HUES64 (cell line): ENCODE data around the gene SGCD.

Experiments used
- H3K27ac ChIP-seq: 2 replicates; pipeline ENCODE4 v1.7.0; 2013; ENCODE audit warnings: low read depth, low read length, inconsistent platforms
- H3K27me3 ChIP-seq: 2 replicates; pipeline ENCODE4 v1.6.1; 2013; ENCODE audit warnings: mild to moderate bottlenecking, low read length; ENCODE audit not compliant: insufficient read depth
- H3K36me3 ChIP-seq: 2 replicates; pipeline ENCODE4 v1.6.1; 2013; ENCODE audit warnings: mild to moderate bottlenecking, low read length; ENCODE audit not compliant: insufficient read depth
- H3K4me1 ChIP-seq: 2 replicates; pipeline ENCODE4 v1.6.1; 2013; ENCODE audit warnings: mild to moderate bottlenecking, low read length, moderate library complexity; ENCODE audit not compliant: insufficient read depth
- H3K4me3 ChIP-seq: 2 replicates; pipeline ENCODE4 v1.5.1; 2013; ENCODE audit warnings: mild to moderate bottlenecking, low read length, moderate library complexity
- H3K9ac ChIP-seq: 2 replicates; pipeline ENCODE4 v1.6.1; 2013; ENCODE audit warnings: mild to moderate bottlenecking, low read depth, low read length
- H3K9me3 ChIP-seq: 2 replicates; pipeline ENCODE4 v1.6.1; 2013; ENCODE audit warnings: low read depth, low read length; ENCODE audit not compliant: insufficient read depth
- WGBS: fragments of 150-250, 120-280 bp; methylation state at CpG from one replicate; pipeline ENCODE4 v1.1.7; 2013; ENCODE audit warnings: missing lambda C conversion rate; 5-methylcytosine and 5-hydroxymethylcytosine counted together

The SGCD gene

GRCh38 chr5:156783092-156783491 lies 456.1 kb downstream of the SGCD start:
- Histone ChIP-seq H3K9me3 (no peaks in the 10 kb centered on the region), H3K4me3 (no peak overlapping the region), H3K4me1 (no peaks in the 10 kb centered on the region), H3K27me3 (no peaks in the 10 kb centered on the region), H3K27ac (no peak overlapping the region), H3K9ac (no peak overlapping the region), H3K36me3 (no peaks in the 10 kb centered on the region)
- WGBS, result 82% methylated on average over 5 of the region's 5 CpGs

GRCh38 chr5:156794687-156795086 lies 467.7 kb downstream of the SGCD start:
- no peak overlapping the region for H3K9ac ChIP-seq
- H3K36me3 ChIP-seq, result no peaks in the 10 kb centered on the region
- H3K27me3 ChIP-seq, result no peaks in the 10 kb centered on the region
- H3K27ac ChIP-seq, result no peak overlapping the region
- no peak overlapping the region for H3K4me3 ChIP-seq
- no peaks in the 10 kb centered on the region for H3K9me3 ChIP-seq
- 88% methylated on average over 2 of the region's 2 CpGs for WGBS
- peaks cover 29% of the 10 kb centered on the region for H3K4me1 ChIP-seq

GRCh38 chr5:156798201-156798600 lies 471.2 kb downstream of the SGCD start:
- Histone ChIP-seq H3K9me3 (no peaks in the 10 kb centered on the region), H3K27me3 (no peaks in the 10 kb centered on the region), H3K4me3 (no peak overlapping the region), H3K9ac (no peak overlapping the region), H3K27ac (peak overlapping the region; percentile 45; the same call in 1 of the 2 replicates), H3K36me3 (no peaks in the 10 kb centered on the region), H3K4me1 (peaks cover 61% of the 10 kb centered on the region)
- 36% methylated on average over 1 of the region's 1 CpG for WGBS

- peaks cover 71% of the 10 kb centered on the region for H3K4me1 ChIP-seq
- H3K27me3 ChIP-seq, result no peaks in the 10 kb centered on the region
- 83% methylated on average over 1 of the region's 1 CpG for WGBS
- H3K9ac ChIP-seq, result no peak overlapping the region
- H3K36me3 ChIP-seq, result no peaks in the 10 kb centered on the region
- no peaks in the 10 kb centered on the region for H3K9me3 ChIP-seq
- H3K4me3 ChIP-seq, result no peak overlapping the region
- peak overlapping the region; percentile 44; the same call in 1 of the 2 replicates for H3K27ac ChIP-seq
Measured at GRCh38 chr5:156799171-156799570, 472.2 kb downstream of the SGCD start.

- Histone ChIP-seq H3K27me3 (no peaks in the 10 kb centered on the region), H3K4me1 (peaks cover 76% of the 10 kb centered on the region), H3K36me3 (no peaks in the 10 kb centered on the region), H3K9ac (peak overlapping the region; percentile 38; the same call in 1 of the 2 replicates), H3K9me3 (0 out of 2 replicates have a peak, but pooled peaks cover 7% of the 10 kb centered on the region), H3K27ac (peak overlapping the region; percentile 94), H3K4me3 (no peak overlapping the region)
- WGBS, result 5% methylated on average over 3 of the region's 3 CpGs
Measured at GRCh38 chr5:156800929-156801328, 474.0 kb downstream of the SGCD start.

GRCh38 chr5:156802501-156802900 lies 475.5 kb downstream of the SGCD start:
- Histone ChIP-seq H3K27me3 (no peaks in the 10 kb centered on the region), H3K9ac (peak overlapping the region; percentile 54), H3K9me3 (0 out of 2 replicates have a peak, but pooled peaks cover 10% of the 10 kb centered on the region), H3K36me3 (no peaks in the 10 kb centered on the region), H3K4me3 (no peak overlapping the region), H3K27ac (peak overlapping the region; percentile 94), H3K4me1 (peaks cover 67% of the 10 kb centered on the region)
- 40% methylated on average over 5 of the region's 5 CpGs for WGBS

GRCh38 chr5:156803404-156803803 lies 476.4 kb downstream of the SGCD start:
- Histone ChIP-seq H3K27me3 (no peaks in the 10 kb centered on the region), H3K9me3 (0 out of 2 replicates have a peak, but pooled peaks cover 10% of the 10 kb centered on the region), H3K4me1 (peaks cover 59% of the 10 kb centered on the region), H3K36me3 (no peaks in the 10 kb centered on the region), H3K4me3 (no peak overlapping the region), H3K27ac (peak overlapping the region; percentile 94), H3K9ac (peak overlapping the region; percentile 54; the same call in 1 of the 2 replicates)
- WGBS, result 90% methylated on average over 2 of the region's 2 CpGs

- Histone ChIP-seq H3K9ac (no peak overlapping the region), H3K4me1 (peaks cover 6% of the 10 kb centered on the region; the same call in 1 of the 2 replicates), H3K36me3 (no peaks in the 10 kb centered on the region), H3K4me3 (no peak overlapping the region), H3K9me3 (no peaks in the 10 kb centered on the region), H3K27me3 (no peaks in the 10 kb centered on the region), H3K27ac (no peak overlapping the region)
- no CpG with 5 or more reads among the region's 1 CpG for WGBS
Measured at GRCh38 chr5:156812959-156813358, 486.0 kb downstream of the SGCD start.

GRCh38 chr5:156815988-156816599 lies 489.1 kb downstream of the SGCD start:
- Histone ChIP-seq H3K4me3 (no peak overlapping the region), H3K27ac (no peak overlapping the region), H3K9ac (no peak overlapping the region), H3K9me3 (no peaks in the 10 kb centered on the region), H3K36me3 (no peaks in the 10 kb centered on the region), H3K4me1 (peaks cover 18% of the 10 kb centered on the region), H3K27me3 (no peaks in the 10 kb centered on the region)
- WGBS, result 69% methylated on average over 6 of the region's 6 CpGs
